NCI-H345 (cell line): ENCODE data around the gene SHLD2.
"Not testable (repeated sequence)": the region's sequence is repeated elsewhere in the genome, so short reads cannot be mapped to it uniquely, and the experiment has no call there.

Experiments used
- DNase-seq: peaks from one replicate; lab custom pipeline; 2025; lab: John Stamatoyannopoulos, UW

SHLD2 gene, protein sequence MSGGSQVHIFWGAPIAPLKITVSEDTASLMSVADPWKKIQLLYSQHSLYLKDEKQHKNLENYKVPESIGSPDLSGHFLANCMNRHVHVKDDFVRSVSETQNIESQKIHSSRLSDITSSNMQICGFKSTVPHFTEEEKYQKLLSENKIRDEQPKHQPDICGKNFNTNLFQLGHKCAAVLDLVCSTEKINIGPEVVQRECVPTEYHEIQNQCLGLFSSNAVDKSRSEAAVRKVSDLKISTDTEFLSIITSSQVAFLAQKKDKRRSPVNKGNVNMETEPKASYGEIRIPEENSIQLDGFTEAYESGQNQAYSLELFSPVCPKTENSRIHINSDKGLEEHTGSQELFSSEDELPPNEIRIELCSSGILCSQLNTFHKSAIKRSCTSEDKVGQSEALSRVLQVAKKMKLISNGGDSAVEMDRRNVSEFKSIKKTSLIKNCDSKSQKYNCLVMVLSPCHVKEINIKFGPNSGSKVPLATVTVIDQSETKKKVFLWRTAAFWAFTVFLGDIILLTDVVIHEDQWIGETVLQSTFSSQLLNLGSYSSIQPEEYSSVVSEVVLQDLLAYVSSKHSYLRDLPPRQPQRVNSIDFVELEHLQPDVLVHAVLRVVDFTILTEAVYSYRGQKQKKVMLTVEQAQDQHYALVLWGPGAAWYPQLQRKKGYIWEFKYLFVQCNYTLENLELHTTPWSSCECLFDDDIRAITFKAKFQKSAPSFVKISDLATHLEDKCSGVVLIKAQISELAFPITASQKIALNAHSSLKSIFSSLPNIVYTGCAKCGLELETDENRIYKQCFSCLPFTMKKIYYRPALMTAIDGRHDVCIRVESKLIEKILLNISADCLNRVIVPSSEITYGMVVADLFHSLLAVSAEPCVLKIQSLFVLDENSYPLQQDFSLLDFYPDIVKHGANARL

DNA sequence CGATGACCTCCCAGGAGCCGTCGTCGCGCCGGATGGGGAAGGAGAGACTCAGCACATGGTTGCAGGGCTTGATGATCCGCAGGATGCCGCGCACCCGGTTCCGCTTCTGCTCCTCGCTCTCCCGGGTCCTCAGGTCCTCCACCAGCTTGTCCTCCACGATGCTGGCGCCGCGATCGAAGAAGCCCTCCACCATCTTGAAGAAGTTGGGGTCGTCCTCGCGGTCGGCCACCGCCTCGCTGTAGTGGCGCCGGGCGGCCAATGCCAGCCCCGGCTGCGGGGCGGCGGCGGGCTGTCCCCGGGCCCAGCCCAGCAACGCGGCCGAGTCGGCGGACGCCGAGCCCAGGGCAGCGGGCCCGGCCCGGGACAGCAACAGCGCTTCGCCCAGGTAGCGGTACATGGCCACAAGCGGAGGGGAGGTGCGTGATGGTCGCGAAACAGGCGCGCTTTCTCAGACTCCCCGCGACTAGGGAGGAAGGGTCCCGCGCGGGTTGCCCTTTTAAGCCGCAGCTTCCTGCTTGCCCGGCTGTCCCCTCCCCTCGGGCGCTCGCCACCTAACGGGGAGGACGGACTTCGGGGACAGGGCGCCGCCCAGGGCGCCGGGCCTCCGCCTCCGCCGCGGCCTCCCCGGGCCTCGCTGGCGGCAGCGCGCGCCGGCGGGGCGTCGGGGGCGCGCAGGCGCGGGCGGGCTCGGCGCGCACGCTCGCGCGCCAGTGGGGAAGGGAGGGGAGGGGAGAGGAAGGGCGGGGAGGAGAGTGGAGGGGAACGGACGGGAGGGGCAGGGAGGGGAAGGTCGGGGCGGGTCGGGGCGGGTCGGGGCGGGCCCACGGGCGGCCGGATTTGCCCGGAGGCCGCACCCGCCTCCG lies at the start of gene SHLD2, which contains the start of gene GLUD1:
Gene SHLD2, plus strand, starts transcription at position 834 of the 863 bp plus-strand sequence. CDS start 56,149 bp downstream, outside the sequence.
Gene GLUD1, minus strand, starts transcription at position 471 of the 863 bp plus-strand sequence. Its CDS starts 74 bp downstream, at position 397.
- DNase-seq, result peak; percentile 84

DNA sequence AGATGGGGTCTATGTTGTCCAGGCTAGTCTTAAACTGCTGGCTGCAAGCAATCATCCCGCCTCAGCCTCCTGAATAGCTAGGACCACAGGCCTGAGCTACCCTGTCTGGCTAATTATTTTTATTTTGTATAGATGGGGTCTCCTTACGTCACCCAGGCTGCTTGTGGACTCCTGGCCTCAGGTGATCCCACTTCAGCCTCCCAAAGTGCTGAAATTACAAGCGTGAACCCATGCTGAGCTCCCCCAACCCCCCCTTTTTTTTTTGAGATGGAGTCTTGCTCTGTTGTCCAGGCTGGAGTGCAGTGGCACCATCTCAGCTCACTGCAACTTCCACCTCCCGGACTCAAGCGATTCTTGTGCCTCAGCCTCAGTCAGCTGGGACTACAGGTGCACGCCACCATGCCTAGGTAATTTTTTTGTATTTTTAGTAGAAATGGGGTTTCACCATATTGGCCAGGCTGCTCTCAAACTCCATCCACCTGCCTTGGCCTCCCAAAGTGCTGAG lies 49.5 kb upstream of the SHLD2 start:
- DNase-seq, result no peak

DNA sequence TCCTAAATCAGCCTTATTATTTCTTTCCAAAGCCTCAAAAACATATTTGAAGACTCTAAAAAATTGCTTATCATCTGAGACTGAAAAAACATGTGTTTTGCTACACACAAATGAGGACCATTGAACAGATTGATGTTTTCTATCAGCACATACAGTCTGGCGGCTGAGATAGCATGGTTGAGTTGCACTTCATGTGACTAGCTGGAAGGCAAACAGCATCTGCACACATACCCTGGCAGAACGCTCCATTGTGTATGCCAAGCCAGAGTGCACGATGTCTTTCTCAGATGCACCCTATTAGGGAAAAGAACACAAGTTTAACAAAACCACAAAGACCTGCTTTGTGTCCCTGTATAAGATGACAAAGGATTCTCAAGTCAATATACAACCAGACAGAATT lies 41.9 kb upstream of the SHLD2 start:
- peak; percentile 58 for DNase-seq

DNA sequence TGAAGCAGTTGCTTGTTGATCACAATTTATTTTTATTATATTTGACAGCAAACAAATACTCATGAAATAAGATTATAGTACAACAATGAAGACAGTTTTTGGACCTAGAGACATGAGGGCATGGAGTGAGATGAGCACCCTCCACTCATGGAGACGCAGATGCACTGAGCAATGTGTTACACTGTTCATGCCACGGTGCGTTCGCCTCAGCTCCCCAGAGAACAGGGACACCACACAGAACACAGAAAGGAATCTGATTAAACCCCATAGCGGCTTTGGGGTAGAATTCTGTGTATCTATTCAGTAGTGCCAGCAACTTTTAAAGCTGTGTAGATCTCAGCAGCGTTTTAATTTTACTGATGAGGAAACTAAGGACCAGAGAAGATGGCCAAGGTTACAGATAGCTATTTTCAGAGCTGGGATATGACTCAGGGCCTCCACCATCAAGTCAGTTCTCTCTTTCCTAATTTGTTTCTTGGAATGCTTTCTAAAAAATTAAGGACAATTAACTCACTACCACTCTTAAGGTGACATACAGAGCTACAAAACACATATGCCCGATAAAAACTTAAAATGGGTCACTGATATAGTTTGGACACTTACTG lies 41.3 kb upstream of the SHLD2 start:
- no peak for DNase-seq

DNA sequence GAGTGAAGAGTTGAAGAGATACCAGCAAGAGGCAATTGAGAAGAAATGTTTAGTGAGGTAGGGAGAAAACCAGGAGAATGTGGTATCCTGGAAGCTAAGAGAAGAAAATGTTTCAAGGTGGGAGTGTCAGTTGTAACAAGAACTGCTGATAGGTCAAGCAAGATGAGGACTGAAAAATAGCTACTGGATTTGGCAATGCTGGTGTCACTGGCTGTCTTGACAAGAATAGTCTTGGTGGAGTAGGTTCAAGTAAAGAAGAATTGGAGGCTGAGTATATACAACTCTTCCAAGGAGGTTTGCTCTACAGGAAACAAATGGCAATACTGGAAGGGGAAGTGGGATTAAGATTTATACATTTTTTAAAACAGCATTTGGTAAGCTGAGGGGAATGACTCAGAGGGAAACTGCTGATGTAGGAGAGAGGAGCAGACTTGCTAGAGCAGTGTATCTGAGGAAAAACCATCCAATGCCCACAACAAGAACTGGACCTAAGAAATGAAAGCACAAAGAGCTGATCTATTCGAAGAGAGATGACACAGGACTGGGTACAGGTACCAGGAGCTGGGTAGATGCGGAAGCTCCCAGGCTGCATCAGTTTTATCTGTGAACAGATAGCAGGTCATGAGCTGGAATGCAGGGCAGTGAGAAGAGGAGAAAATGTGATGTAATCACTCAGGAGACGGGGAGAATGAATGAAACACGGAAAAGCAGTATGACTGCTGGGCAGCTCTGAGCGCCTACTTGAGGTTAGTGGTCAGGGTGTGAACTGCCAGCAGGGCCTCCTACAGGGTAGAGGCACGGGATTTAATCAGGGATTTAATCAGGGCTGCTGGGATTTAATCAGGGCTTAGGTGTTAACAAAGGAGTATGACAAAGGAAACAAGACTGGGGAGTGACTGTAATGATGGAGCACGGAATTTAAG lies 40.4 kb upstream of the SHLD2 start:
- no peak for DNase-seq

DNA sequence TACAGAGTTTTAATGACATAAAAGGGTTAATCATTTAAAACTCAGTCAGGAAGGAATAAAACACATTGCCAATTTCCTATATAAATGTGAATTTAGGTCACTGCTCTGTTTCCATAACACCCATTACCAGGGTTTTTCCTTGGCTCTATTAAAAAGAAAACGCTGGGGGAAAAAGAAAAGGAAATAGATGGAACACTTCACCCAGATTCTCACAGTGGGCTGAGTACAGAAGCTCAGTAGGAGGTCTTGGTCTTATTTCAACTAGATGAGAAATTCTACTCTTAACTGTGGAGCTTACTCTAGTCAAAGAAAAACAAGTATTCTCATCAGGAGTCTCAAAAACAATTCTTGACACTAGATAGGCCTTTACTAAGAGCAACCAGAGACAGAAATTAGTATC lies 36.8 kb upstream of the SHLD2 start:
- no peak for DNase-seq

DNA sequence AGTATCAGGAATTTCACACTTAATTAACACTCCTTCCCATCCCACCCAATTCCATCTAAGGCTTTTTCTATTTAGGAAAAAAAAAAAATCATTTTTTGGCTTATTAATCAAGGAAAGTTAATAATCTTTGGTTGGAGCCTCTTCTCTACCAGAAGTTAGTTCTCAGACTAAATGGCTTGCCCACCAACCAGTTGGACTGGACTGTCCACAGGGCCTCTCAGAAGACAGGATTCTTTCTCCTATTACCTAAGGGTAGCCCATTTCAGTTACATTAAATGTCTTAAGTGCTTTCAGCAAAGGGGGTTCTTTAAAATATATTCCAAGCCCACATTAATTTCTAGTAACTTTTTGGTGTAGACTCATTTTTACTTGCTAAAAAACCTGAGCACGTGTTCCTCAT lies 35.6 kb upstream of the SHLD2 start:
- DNase-seq, result no peak

DNA sequence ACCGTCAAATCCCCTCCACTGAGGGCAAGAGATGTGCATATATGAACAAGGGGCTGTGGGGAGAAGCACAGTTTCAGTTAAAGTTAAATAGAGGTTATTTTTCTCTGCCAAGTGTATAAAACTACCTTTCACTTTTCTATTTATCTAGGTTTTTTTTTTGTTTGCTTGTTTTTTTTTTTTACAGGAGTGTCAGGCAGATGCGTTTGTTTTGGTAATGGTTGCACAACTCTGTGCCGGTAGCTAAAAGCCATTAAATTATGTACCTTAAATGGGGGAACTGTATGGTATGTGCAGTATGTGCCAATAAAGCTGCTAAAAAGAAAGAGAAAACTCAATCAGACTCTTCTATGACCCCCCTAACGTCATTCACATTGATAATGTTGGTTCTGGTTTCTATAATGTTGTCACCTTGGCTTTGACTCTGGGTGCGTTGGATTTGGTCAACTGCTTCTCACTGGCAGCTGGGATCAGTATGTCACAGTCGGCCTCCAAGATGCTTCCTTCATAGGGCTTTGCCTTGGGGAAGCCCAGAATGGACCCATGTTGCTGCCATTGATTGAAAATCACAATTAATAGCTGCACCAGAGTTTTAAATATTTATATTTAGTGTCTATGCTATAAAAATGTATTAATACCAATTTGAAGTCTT lies 34.6 kb upstream of the SHLD2 start:
- no peak for DNase-seq

DNA sequence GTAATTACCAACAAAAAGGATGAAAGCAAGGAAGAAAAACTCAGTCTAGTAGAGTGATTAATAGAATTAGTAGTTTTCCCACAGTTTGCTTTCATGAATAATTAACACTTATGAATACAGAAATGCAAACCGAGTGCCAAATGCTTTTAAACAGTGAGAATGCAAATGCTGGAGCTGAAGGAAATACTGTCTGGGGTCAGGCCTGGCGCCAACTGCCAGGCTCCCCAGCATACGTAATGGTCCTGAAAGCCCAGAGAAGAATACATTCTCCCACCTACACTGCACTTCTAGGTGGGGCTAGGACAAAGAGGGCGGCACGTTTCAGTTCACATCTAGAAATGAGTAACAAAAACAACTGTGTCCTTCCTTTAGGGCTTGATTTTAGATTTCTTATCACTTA lies 30.4 kb upstream of the SHLD2 start:
- no peak for DNase-seq

DNA sequence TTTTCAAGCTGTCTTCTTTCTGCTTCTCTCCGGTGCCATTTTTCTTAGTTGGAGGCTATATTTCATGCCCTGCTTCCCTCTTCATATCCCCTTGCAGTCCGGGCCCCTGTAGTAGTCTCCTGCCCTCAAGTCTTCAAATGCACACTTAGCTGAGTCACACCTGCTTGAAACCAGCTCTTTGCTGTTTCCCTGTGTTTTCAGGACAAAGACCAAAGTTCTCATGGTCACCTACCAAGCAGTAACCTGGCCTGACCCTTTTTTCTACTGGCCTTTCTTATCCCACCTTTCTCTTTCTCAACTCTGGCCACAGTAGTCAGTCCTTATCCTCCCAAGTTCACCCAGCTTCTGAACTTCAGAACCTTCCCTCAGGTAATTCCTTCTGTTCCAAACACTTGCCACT lies 28.8 kb upstream of the SHLD2 start:
- DNase-seq, result no peak

DNA sequence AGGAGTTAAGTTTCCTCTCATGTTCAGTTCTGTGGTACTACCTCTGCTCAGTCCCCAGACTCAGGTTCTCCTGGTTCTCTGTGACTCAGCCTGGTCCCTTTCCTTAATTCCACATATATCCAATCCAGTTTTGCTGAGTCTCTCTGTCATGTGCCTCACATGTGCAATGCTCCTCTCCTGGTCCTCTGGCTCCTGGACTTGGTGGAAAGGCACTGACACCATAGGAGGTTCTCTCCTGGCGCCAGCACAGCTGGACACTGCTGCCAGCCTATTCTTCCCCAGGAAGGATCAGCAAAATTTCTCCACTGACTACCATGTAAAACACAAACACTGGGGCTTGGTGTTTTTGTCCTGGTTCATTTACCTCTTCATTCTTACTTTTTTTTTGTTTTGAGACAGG lies 28.1 kb upstream of the SHLD2 start:
- DNase-seq, result no peak

DNA sequence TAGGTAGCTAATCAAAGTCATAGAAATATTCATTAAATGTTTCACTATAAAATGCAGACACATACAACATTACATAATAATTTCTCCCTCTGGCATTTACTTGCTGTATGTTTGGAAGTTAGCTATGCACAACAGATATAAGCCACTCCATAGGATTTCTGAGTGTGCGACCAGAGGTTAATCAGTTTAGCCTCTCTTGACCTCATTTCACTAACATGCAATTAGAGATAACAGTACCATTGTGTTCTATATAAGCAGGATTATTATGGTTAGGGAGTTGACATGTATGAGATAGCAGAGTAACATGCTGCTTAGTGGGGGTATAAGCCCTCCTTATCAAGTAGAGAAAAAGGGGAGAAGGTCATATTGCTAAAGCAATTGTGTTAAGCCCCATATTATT lies 26.7 kb upstream of the SHLD2 start:
- no peak for DNase-seq

DNA sequence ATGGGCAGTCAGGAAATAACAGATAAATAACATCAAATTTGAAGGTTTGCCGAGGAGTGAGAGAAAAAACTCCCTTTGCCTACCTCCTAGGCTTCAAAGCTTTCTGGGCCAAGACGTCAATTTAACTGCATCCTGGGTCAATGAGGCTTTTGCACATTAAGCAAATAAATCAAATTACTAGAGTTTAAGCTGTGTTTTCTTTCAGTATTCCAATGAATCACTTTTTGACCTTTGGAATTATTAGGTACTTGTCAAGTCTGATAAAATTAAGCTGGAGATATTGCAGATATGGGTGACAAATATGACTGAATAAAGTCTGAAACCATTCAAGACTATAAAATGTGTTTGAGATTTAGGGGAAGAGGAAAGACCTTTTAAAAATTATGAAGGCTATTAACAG lies 22.6 kb upstream of the SHLD2 start:
- DNase-seq, result no peak

DNA sequence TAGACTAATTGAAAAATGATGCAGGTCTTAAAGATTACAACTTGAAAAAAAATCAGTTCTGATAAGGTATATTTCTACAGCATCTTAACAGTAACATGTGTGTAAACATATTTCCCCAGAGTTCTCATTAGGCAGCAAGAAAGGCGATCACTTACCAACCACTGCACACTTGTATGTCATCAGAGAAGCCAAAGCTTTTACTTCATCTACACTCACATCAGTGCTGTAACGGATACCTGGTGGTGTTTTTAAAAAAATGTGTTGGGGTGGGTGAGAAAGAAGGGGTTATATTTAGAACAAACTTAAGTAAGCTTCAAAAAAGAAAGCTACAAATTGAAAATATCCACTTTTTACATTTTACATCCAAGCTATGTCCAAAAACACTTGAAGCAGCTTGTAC lies 18.6 kb upstream of the SHLD2 start:
- DNase-seq, result not testable (repeated sequence)

DNA sequence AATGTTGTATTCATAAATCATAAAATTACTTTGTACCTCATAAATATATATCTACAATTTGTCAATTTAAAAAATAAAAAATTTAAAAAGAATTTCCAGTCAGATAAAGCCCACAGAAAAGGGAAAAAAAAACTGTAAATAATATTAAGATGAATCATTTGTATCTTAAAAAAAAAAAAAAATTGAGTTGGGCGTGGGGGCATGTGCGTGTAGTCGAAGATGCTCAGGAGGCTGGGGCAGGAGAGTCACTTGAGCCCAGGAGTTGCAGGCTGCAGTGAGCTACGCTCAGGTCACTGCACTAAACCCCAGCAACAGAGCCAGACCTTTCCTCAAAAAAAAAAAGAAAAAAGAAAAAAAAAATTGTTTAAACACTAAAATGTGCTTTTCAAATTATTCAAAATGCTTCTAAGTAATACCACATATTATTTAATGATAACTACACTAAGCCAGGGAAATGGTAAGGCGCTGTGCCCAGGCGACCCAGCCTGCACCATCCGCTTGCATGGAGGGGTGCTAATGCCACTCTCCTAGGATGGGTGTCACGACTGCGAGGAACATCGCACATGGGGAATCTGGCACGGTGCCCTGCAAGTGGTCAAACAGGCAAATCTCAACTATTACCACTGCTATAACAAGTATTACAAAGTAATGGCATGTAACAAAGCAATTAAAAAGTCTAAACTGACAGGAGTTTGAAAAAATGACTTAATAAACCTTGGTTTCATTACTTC lies 15.7 kb upstream of the SHLD2 start:
- no peak for DNase-seq

DNA sequence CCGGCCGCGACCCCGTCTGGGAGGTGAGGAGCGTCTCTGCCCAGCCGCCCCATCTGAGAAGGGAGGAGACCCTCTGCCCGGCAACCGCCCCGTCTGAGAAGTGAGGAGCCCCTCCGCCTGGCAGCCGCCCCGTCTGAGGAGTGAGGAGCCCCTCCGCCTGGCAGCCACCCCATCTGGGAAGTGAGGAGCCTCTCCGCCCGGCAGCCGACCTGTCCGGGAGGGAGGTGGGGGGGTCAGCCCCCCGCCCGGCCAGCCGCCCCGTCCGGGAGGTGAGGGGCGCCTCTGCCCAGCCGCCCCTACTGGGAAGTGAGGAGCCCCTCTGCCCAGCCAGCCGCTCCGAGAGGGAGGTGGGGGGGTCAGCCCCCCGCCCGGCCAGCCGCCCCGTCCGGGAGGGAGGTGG lies 14.4 kb upstream of the SHLD2 start:
- not testable (repeated sequence) for DNase-seq

DNA sequence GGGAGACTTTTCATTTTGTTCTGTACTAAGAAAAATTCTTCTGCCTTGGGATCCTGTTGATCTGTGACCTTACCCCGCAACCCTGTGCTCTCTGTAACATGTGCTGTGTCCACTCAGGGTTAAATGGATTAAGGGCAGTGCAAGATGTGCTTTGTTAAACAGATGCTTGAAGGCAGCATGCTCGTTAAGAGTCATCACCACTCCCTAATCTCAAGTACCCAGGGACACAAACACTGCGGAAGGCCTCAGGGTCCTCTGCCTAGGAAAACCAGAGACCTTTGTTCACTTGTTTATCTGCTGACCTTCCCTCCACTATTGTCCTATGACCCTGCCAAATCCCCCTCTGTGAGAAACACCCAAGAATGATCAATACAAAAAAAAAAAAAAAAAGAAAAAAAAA lies 13.4 kb upstream of the SHLD2 start:
- DNase-seq, result not testable (repeated sequence)

DNA sequence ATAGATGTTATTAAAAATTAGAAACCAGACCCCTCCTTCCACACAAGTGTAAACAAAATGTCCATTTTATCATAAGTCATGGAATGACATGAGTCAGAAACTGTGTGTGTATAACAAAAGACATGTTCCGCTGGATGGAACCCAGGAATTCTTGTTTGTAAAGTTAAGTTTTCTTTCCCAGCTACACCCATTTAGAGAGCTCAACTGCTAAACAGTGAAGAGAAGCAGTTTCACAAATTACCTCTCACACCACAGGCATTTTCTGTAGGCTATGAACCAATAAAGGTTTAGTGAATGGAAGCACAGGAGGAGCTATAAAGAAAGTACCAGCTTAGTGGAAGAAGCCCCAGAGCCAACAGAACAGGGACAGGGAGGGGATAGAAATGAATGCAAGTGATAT lies 12.8 kb upstream of the SHLD2 start:
- not testable (repeated sequence) for DNase-seq
